ENCODE results near the gene HCN3. TPM values are rescaled to one million over a fixed set of nuclear protein-coding genes. Genes with fewer than 3 reads are reported as not detected.
A peak's percentile ranks its signal among the peaks of the same experiment; 100 is the strongest.
"Not testable (repeated sequence)": the region's sequence is repeated elsewhere in the genome, so short reads cannot be mapped to it uniquely, and the experiment has no call there.

HCN3 gene
- total RNA-seq, 4 donors from 2014 or later, result 2.1 to 3.0 (median 2.5) TPM

- H3K4me1 ChIP-seq, result no peaks in the 10 kb centered on the region
- WGBS, 2 donors, result 97% methylated on average over 5 of the region's 21 CpGs; no CpG with 5 or more reads in 1 of the 2 donors
- intact Hi-C loops (cut with DNase I), result no loop called here
- H3K4me3 ChIP-seq, result no peak overlapping the region
- TF ChIP-seq CTCF (IDR thresholded peaks at IDR 0.05) (no peak), POLR2A (IDR thresholded peaks at IDR 0.05) (no peak)
- H3K27me3 ChIP-seq, result peaks cover 0 to 4% (median 0%) of the 10 kb centered on the region in 4 donors
- no peak for DNase-seq
- peaks cover 0 to 35% (median 0%) of the 10 kb centered on the region in 3 donors for H3K36me3 ChIP-seq
- no peak overlapping the region for H3K27ac ChIP-seq
- no peaks in the 10 kb centered on the region for H3K9me3 ChIP-seq
Measured at GRCh38 chr1:155287987-155288543, 10.8 kb downstream of the HCN3 start.

GRCh38 chr1:155291006-155291405, 13.7 kb downstream of the HCN3 start:
- intact Hi-C loops (cut with DNase I); H3K4me3 ChIP-seq; H3K27ac ChIP-seq; H3K36me3 ChIP-seq; H3K9me3 ChIP-seq; DNase-seq: not testable (repeated sequence)
- H3K4me1 ChIP-seq, result peaks cover 7 to 15% (median 11%) of the 10 kb centered on the region in 3 donors
- WGBS, 2 donors, result 81 to 86% methylated on average over 8 to 10 of the region's 10 CpGs
- H3K27me3 ChIP-seq, result peaks cover 4 to 33% (median 5%) of the 10 kb centered on the region in 4 donors

GRCh38 chr1:155293086-155293749, 16.0 kb downstream of the HCN3 start:
- Histone ChIP-seq H3K27me3 (peaks cover 5 to 50% (median 5%) of the 10 kb centered on the region in 4 donors), H3K36me3 (peaks cover 0 to under 1% (median 0%) of the 10 kb centered on the region in 3 donors), H3K4me1 (peaks cover 7 to 17% (median 11%) of the 10 kb centered on the region in 3 donors), H3K27ac (no peak overlapping the region), H3K4me3 (no peak overlapping the region), H3K9me3 (no peaks in the 10 kb centered on the region)
- no peak for DNase-seq
- WGBS, 2 donors, result 80 to 85% methylated on average over 1 to 11 of the region's 17 CpGs
- TF ChIP-seq POLR2A (IDR thresholded peaks at IDR 0.05), result no peak
- no peak for TF ChIP-seq CTCF (IDR thresholded peaks at IDR 0.05)
- intact Hi-C loops (cut with DNase I), result no loop called here

- Histone ChIP-seq H3K4me3 (peak overlapping the region in 3 of 4 donors; percentile 7 to 51 (median 28)), H3K27me3 (peaks cover 5 to 50% (median 5%) of the 10 kb centered on the region in 4 donors), H3K27ac (no peak overlapping the region), H3K4me1 (peaks cover 7 to 17% (median 11%) of the 10 kb centered on the region in 3 donors), H3K36me3 (no peaks in the 10 kb centered on the region), H3K9me3 (no peaks in the 10 kb centered on the region)
- no peak for DNase-seq
- TF ChIP-seq CTCF (IDR thresholded peaks at IDR 0.05) (no peak), POLR2A (IDR thresholded peaks at IDR 0.05) (no peak)
- intact Hi-C loops (cut with DNase I), result no loop called here
- 32 to 78% methylated on average over 12 to 34 of the region's 46 CpGs for WGBS, 2 donors
Measured at GRCh38 chr1:155294520-155295182, 17.4 kb downstream of the HCN3 start.

- no peak for TF ChIP-seq POLR2A (IDR thresholded peaks at IDR 0.05)
- no peak for TF ChIP-seq CTCF (IDR thresholded peaks at IDR 0.05)
- no peak overlapping the region for H3K27ac ChIP-seq
- no peaks in the 10 kb centered on the region for H3K9me3 ChIP-seq
- intact Hi-C loops (cut with DNase I), result no loop called here
- H3K4me1 ChIP-seq, result peaks cover 7 to 17% (median 11%) of the 10 kb centered on the region in 3 donors
- 10 to 40% methylated on average over 4 to 8 of the region's 47 CpGs for WGBS, 2 donors
- DNase-seq, result no peak
- peaks cover 5 to 50% (median 5%) of the 10 kb centered on the region in 4 donors for H3K27me3 ChIP-seq
- H3K4me3 ChIP-seq, result peak overlapping the region in 3 of 4 donors; percentile 7 to 51 (median 28)
- H3K36me3 ChIP-seq, result no peaks in the 10 kb centered on the region
Measured at GRCh38 chr1:155295183-155295941, 18.1 kb downstream of the HCN3 start.

Measured in esophagus squamous epithelium (tissue), 5 donors.